Adrenal gland (tissue), 5 donors: Measurements from ENCODE around the gene NCAPG.

ENCODE experiments used
- POLR2A ChIP-seq, 2 donors: fragments of 450-650 bp; IDR thresholded peaks; one replicate each; pipeline ENCODE4 v1.6.1; 2017; ENCODE audit warnings: antibody characterized with exemption in 2 of 2, mild to moderate bottlenecking in 2 of 2, moderate library complexity in 1 of 2
- TF ChIP-seq, protein P1 (sequence below), 6 experiments: fragments of 450-650 bp in 4 of 6; fragments of 200-600 bp in 2 of 6; sonication (generic) in 1 of 6; IDR thresholded peaks; 1 replicate in 5 of 6; 2 replicates in 1 of 6; pipeline versions ENCODE4 v1.5.1 to v1.8.0; 2016 to 2021; ENCODE audit warnings: antibody characterized with exemption in 6 of 6, mild to moderate bottlenecking in 2 of 6, moderate library complexity in 1 of 6
- donor health status: DM: no; HTN: no; CAD: no.

DNA sequence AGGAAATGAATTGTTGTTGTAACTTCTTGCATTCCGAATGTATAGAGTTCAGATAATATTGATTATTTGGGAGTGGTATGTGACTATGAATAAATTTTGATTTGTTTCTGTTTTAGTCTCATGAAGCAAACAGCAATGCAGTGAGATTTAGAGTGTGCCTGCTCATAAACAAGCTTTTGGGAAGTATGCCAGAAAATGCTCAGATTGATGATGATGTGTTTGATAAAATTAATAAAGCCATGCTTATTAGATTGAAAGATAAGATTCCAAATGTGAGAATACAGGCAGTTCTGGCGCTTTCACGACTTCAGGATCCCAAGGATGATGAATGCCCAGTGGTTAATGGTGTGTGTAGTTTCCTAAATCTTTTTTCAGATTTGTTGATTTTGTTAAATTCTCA is 2.0 kb downstream of the NCAPG start:
- TF ChIP-seq, protein P1, sequence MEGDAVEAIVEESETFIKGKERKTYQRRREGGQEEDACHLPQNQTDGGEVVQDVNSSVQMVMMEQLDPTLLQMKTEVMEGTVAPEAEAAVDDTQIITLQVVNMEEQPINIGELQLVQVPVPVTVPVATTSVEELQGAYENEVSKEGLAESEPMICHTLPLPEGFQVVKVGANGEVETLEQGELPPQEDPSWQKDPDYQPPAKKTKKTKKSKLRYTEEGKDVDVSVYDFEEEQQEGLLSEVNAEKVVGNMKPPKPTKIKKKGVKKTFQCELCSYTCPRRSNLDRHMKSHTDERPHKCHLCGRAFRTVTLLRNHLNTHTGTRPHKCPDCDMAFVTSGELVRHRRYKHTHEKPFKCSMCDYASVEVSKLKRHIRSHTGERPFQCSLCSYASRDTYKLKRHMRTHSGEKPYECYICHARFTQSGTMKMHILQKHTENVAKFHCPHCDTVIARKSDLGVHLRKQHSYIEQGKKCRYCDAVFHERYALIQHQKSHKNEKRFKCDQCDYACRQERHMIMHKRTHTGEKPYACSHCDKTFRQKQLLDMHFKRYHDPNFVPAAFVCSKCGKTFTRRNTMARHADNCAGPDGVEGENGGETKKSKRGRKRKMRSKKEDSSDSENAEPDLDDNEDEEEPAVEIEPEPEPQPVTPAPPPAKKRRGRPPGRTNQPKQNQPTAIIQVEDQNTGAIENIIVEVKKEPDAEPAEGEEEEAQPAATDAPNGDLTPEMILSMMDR (IDR thresholded peaks at IDR 0.05) = no peak
- TF ChIP-seq POLR2A (IDR thresholded peaks at IDR 0.05) = no peak
